Esophagus muscularis mucosa (tissue), 4 donors: ENCODE data around the gene NEB. TPM values are rescaled to one million over a fixed set of nuclear protein-coding genes. Genes with fewer than 3 reads are reported as not detected.

ENCODE experiments used
- DNase-seq: peaks from one replicate; pipeline ENCODE4 v3.0.0-alpha.2; 2017; ENCODE audit errors: extremely low spot score
- H3K27ac ChIP-seq, 4 donors: fragments of 200-600 bp; sonication (generic); replicated peaks in 1 of 4; 1 replicate in 3 of 4; 2 replicates in 1 of 4; pipeline ENCODE4 v1.5.1; 2016 to 2019; ENCODE audit warnings: mild to moderate bottlenecking in 1 of 4
- H3K27me3 ChIP-seq, 4 donors: fragments of 200-600 bp; sonication (generic); one replicate each; pipeline versions ENCODE4 v1.5.1 to v1.6.0; 2016 to 2019
- H3K36me3 ChIP-seq, 4 donors: fragments of 200-600 bp; sonication (generic); one replicate each; pipeline ENCODE4 v1.5.1; 2016 to 2019
- H3K4me1 ChIP-seq, 4 donors: fragments of 200-600 bp; sonication (generic); one replicate each; pipeline ENCODE4 v1.5.1; 2016 to 2019
- H3K4me3 ChIP-seq, 4 donors: fragments of 200-600 bp; sonication (generic); 1 replicate in 2 of 4; 2 replicates in 2 of 4; pipeline ENCODE4 v1.5.1; 2016 to 2019; ENCODE audit warnings: mild to moderate bottlenecking in 4 of 4, moderate library complexity in 1 of 4
- H3K9me3 ChIP-seq, 4 donors: fragments of 200-600 bp; sonication (generic); 1 replicate in 3 of 4; 2 replicates in 1 of 4; pipeline ENCODE4 v1.5.1; 2016 to 2019
- EP300 ChIP-seq: sonication (generic); formaldehyde crosslinking; IDR thresholded peaks from one replicate; pipeline ENCODE4 v1.6.1; 2017; ENCODE audit warnings: antibody characterized with exemption
- POLR2A ChIP-seq: fragments of 450-650 bp; IDR thresholded peaks from one replicate; pipeline ENCODE4 v1.6.1; 2017; ENCODE audit warnings: antibody characterized with exemption, moderate library complexity, mild to moderate bottlenecking, low read depth
- POLR2AphosphoS5 ChIP-seq, 2 donors: sonication (generic); formaldehyde crosslinking; IDR thresholded peaks; one replicate each; pipeline ENCODE4 v1.6.1; 2017; ENCODE audit warnings: antibody characterized with exemption in 2 of 2
- WGBS: methylation state at CpG from one replicate; pipeline ENCODE4 v1.1.5; 2018; 5-methylcytosine and 5-hydroxymethylcytosine counted together
- intact Hi-C: fragments of 100-400 bp; cut with DNase I; formaldehyde crosslinking; loops from one replicate; pipeline ENCODE4 v1.15.1; 2023
- total RNA-seq, 4 donors: library from RNA; depleted of rRNA; stranded (reverse); fragments of >200 nt; gene quantifications; one replicate each; pipeline versions ENCODE4 v1.1.0 to v1.2.1, GENCODE V29; 2016
- TF ChIP-seq, protein P1 (sequence below), 3 experiments: fragments of 200-600 bp in 2 of 3; fragments of 450-650 bp in 1 of 3; sonication (generic) in 2 of 3; IDR thresholded peaks; one replicate each; pipeline ENCODE4 v1.5.1; 2017 to 2019; ENCODE audit warnings: antibody characterized with exemption in 3 of 3, mild to moderate bottlenecking in 2 of 3, moderate library complexity in 1 of 3

NEB gene
- total RNA-seq, 4 donors from 2014 or later, result 0.23 to 0.84 (median 0.54) TPM

DNA sequence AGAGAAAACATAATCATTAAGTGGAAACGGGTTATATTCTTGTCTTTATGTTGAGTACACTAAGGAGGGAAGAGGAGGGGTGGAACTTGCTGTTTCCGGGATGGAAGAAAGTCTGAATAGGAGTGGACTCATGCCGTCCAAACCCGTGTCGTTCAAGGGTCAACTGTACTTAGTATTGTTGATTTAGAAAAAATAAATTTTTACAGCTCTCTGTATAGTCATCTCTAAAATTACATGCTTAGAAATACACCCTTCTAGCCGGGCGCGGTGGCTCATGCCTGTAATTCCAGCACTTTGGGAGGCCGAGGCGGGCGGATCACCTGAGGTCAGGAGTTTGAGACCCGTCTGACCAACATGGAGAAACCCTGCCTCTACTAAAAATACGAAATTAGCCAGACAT, 295.1 kb downstream of the NEB start:
- TF ChIP-seq EP300 (no peak), POLR2AphosphoS5 (IDR thresholded peaks at IDR 0.05) (no peak), POLR2A (no peak)
- TF ChIP-seq, protein P1, sequence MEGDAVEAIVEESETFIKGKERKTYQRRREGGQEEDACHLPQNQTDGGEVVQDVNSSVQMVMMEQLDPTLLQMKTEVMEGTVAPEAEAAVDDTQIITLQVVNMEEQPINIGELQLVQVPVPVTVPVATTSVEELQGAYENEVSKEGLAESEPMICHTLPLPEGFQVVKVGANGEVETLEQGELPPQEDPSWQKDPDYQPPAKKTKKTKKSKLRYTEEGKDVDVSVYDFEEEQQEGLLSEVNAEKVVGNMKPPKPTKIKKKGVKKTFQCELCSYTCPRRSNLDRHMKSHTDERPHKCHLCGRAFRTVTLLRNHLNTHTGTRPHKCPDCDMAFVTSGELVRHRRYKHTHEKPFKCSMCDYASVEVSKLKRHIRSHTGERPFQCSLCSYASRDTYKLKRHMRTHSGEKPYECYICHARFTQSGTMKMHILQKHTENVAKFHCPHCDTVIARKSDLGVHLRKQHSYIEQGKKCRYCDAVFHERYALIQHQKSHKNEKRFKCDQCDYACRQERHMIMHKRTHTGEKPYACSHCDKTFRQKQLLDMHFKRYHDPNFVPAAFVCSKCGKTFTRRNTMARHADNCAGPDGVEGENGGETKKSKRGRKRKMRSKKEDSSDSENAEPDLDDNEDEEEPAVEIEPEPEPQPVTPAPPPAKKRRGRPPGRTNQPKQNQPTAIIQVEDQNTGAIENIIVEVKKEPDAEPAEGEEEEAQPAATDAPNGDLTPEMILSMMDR (IDR thresholded peaks at IDR 0.05), result no peak
- Histone ChIP-seq H3K4me3 (no peak overlapping the region), H3K27ac (no peak overlapping the region), H3K27me3 (no peaks in the 10 kb centered on the region), H3K4me1 (no peaks in the 10 kb centered on the region), H3K36me3 (peaks cover 51 to 97% (median 75%) of the 10 kb centered on the region in 4 donors), H3K9me3 (no peaks in the 10 kb centered on the region)
- no peak for DNase-seq
- intact Hi-C loops, result no loop called here
- WGBS, result 90% methylated on average over 13 of the region's 13 CpGs

DNA sequence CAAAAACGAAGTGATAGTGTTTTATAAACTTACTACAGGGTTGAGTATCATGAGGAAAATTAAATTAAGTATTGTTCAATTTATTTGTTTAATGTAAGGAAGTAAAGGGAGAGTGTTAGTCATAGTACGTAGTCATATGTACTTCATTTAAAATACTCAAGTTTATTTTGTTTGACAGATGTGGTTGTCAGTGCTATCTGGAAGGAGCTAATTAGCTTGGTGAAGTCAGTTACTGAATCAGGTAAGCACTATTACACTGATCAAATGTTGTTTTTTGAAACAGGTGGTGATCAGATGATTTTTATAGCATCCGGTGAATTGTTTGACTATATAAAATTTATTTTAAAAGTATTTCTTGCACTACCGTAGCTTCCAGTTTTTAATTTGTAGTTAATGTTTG, 295.8 kb downstream of the NEB start:
- no peaks in the 10 kb centered on the region for H3K4me1 ChIP-seq
- H3K9me3 ChIP-seq, result no peaks in the 10 kb centered on the region
- no peak overlapping the region for H3K4me3 ChIP-seq
- WGBS, result 87% methylated on average over 4 of the region's 4 CpGs
- peaks cover 57 to 96% (median 76%) of the 10 kb centered on the region in 4 donors for H3K36me3 ChIP-seq
- H3K27ac ChIP-seq, result no peak overlapping the region
- TF ChIP-seq, protein P1 (IDR thresholded peaks at IDR 0.05), result no peak
- no peak for DNase-seq
- intact Hi-C loops, result no loop called here
- no peaks in the 10 kb centered on the region for H3K27me3 ChIP-seq

DNA sequence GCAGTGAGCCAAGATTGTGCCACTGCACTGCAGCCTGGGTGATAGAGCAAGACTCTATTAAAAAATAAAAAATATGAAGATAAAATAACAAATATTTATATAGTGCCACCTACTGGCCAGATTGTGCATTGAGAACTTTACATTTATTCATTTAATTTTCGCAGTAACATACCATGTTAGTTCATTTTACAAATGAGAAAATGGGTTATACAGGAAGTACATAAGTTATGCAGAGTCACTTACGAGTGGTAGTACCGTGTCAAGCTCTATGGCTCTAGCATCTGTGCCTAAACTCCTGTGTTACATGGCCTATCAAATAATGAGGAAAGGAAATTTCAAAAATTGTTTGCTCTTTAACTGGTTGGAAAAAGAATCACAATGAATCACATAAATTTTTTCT, 296.6 kb downstream of the NEB start:
- DNase-seq, result no peak
- H3K36me3 ChIP-seq, result peaks cover 57 to 96% (median 78%) of the 10 kb centered on the region in 4 donors
- intact Hi-C loops, result no loop called here

More for the DNA sequence above, 296.6 kb downstream of the NEB start:
- Histone ChIP-seq H3K27me3 (no peaks in the 10 kb centered on the region), H3K4me3 (no peak overlapping the region), H3K9me3 (no peaks in the 10 kb centered on the region), H3K4me1 (no peaks in the 10 kb centered on the region), H3K27ac (no peak overlapping the region)
- no peak for TF ChIP-seq POLR2AphosphoS5 (IDR thresholded peaks at IDR 0.05)
- no peak for TF ChIP-seq POLR2A
- no peak for TF ChIP-seq EP300
- TF ChIP-seq, protein P1 (IDR thresholded peaks at IDR 0.05), result peak; percentile 54 to 72 (median 70)
- WGBS, result 59% methylated on average over 3 of the region's 3 CpGs

Other genes starting within 250 kb of the NEB start
- gene ARL5A, start 93.9 kb upstream of the NEB start, total RNA-seq, result 10 to 100 TPM; 60.1 to 82.2 (median 64.3) TPM